GM19025 (cell line): ENCODE results near the gene AMY1A.
"Not testable (repeated sequence)": the region's sequence is repeated elsewhere in the genome, so short reads cannot be mapped to it uniquely, and the experiment has no call there.

Experiments
- ATAC-seq: cut with Tn5 transposase; IDR thresholded peaks from one replicate; pipeline ENCODE4 v1.9.1; 2021; ENCODE audit warnings: mild to moderate bottlenecking, low read depth, moderate library complexity; ENCODE audit not compliant: unreplicated experiment

AMY1A gene

GRCh38 chr1:103655460-103655859 is at the start of gene AMY1A:
TSS of gene AMY1A (plus strand) at chr1:103655760. CDS start at chr1:103656331, 571 bp downstream.
- not testable (repeated sequence) for ATAC-seq

DNA sequence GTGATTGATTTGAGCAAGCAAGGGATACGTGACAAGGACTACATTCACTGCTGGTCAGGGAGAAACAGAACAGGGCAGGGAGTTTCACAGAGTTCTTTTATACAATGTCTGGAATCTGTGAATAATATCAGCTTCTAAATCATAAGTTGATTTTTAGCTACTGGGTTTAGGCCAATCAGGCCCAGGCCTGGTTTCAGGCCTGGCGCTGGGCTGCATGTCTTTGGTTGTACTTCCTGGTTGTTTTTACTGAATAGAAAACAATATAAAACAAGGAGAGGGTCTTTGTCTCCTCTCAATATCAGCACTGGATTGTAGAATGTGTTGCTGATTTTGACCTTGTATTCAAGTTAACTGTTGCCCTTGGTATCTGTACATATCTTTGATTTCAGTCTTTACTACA is 39.2 kb upstream of the AMY1A start:
- no peak for ATAC-seq

DNA sequence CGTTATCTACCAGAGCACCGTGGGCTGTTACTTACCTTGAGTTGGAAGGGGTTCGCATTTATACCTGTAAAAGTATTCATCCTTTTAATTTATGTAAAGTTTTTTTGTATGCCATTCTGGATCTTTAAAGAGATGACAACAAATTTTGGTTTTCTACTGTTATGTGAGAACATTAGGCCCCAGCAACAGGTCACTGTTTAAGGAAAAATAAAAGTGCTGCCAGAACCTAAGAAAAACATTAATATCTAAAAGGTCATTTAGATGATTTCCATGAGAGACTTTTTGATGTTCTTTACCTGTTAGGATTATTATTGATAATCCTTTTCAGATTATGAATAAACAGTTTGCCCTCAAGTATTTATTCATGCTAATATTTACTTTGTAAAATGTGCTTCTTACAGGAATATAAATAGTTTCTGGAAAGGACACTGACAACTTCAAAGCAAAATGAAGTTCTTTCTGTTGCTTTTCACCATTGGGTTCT is 38.5 kb upstream of the AMY1A start, which contains the start of gene AMY2A:
TSS of gene AMY2A (plus strand) at position 434 of the 484 bp plus-strand sequence. CDS start at position 448, 14 bp downstream.
- ATAC-seq = not testable (repeated sequence)

GRCh38 chr1:103627436-103627835 is 28.1 kb upstream of the AMY1A start:
- not testable (repeated sequence) for ATAC-seq

GRCh38 chr1:103641194-103641593 is 14.4 kb upstream of the AMY1A start:
- not testable (repeated sequence) for ATAC-seq

DNA sequence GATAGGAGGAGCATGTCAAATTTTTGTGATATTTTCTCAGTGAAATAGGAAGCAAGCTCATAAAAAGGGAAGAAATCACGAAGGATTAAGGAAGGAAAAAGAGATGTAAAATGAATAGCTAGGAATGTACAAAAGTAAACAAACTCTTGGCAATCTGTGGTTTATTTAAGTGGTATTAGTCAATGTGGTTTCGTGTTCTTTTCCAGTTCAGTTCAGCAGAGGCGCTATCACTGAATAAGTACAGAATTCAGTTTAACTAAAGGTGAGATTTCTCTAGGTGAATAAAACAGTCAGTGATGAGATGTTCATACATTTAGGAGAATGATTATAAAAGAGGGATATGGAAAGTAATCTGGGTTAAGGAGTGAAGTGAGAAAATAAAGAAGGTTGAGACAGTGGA is 11.7 kb upstream of the AMY1A start:
- not testable (repeated sequence) for ATAC-seq

DNA sequence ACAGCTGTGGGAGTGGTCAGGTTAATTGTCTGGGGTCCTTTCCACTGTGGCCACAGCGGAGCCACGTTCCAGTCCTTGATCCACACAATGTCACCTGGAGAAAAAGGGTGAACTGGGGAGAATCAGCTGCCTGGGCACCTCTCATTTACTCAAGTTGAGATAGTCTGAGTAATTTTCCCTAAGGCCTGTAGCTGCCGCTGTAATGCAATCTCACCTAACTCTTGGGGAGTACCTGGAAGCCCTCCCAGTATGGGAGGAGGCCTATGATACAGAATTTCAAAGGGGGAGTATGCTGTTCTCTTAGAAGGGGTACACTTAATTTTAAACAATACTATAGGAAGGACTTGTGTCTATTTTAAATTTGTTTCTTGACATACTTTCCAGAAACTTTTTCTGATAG is 5.3 kb upstream of the AMY1A start:
- not testable (repeated sequence) for ATAC-seq

DNA sequence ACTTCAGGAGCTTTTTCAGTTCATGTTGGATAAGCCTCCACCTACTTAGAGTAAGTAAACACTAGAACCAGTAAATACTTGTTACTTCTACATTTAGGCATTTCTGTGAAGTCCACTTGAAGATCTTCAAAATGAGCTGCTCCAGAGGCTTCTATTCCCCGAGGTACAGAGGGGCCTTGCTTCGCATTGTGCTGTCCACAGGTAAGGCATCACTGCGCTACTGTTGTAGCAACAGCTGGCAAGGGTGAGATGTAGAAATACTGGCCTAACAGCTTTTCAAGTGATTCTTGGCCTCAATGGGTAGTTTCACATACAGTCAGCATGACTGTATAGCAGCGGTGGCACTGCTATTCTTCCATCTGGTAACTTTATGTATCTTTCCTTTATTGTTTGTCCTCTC is 4.7 kb upstream of the AMY1A start:
- ATAC-seq = not testable (repeated sequence)

DNA sequence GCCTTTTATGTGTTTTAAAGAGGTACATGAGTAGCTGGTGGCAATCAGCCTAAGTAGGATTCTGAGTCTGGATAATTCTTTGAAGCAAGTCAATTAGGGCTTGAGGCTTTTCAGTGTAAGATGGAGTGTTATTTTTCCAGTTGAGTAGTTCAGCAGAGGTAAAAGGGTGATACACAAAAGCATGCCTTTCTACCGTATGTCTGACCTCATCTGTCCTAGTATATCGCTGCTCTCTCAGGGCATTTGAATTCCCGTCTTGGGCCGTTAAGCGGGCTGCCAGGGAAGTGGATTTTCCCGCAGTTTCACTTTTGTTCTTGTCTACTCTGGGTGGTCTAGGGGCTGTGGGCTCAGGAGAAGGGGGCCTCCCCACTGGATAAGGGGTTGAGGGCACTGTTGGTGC is 1.4 kb upstream of the AMY1A start:
- not testable (repeated sequence) for ATAC-seq

DNA sequence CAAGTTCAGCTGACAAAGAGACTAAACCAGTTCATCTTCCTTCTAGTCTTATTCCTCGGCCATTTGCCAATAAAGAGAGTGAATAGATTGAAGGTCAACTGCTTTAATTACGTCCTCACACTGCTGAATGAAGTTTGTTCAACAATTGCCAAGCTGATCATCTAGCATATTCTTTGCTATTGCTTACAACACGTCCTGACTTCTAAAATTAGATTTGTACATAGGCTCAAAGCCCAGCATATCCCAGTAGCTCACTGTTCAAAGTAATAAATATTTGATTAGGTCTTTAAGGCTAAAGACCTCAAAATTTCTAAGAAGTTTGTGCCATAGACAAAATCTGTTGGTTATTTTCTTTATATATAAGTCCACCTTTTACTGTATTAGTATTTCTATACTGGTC is 20.8 kb downstream of the AMY1A start:
- ATAC-seq = not testable (repeated sequence)

DNA sequence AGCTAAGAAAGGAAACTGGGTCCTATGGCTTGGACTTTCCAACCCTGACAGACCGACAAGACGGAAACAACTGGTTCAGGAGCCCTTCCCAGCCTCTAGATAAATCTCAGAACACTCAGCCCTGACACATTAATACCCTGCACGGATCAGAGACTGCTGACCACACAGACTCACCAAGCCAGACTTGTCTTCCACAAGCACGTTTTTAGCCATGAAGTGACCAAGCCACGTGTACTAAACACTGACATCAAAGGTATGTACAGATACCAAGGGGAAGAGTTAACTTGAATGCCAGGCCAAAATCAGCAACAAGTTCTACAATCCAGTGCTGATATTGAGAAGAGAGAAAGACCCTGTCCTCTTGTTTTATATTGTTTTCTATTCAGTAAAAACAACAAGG is 40.5 kb downstream of the AMY1A start, which contains the start of gene AMY1B:
TSS of gene AMY1B (minus strand) at position 101 of the 400 bp plus-strand sequence. CDS start 571 bp downstream, outside the sequence.
- not testable (repeated sequence) for ATAC-seq

DNA sequence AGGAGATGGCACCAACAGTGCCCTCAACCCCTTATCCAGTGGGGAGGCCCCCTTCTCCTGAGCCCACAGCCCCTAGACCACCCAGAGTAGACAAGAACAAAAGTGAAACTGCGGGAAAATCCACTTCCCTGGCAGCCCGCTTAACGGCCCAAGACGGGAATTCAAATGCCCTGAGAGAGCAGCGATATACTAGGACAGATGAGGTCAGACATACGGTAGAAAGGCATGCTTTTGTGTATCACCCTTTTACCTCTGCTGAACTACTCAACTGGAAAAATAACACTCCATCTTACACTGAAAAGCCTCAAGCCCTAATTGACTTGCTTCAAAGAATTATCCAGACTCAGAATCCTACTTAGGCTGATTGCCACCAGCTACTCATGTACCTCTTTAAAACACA is 41.9 kb downstream of the AMY1A start:
- ATAC-seq = not testable (repeated sequence)

DNA sequence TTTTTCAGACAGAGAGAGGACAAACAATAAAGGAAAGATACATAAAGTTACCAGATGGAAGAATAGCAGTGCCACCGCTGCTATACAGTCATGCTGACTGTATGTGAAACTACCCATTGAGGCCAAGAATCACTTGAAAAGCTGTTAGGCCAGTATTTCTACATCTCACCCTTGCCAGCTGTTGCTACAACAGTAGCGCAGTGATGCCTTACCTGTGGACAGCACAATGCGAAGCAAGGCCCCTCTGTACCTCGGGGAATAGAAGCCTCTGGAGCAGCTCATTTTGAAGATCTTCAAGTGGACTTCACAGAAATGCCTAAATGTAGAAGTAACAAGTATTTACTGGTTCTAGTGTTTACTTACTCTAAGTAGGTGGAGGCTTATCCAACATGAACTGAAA is 45.1 kb downstream of the AMY1A start:
- ATAC-seq = not testable (repeated sequence)

GRCh38 chr1:103701256-103701655 is 45.7 kb downstream of the AMY1A start:
- ATAC-seq = not testable (repeated sequence)

DNA sequence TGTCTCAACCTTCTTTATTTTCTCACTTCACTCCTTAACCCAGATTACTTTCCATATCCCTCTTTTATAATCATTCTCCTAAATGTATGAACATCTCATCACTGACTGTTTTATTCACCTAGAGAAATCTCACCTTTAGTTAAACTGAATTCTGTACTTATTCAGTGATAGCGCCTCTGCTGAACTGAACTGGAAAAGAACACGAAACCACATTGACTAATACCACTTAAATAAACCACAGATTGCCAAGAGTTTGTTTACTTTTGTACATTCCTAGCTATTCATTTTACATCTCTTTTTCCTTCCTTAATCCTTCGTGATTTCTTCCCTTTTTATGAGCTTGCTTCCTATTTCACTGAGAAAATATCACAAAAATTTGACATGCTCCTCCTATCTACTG is 52.1 kb downstream of the AMY1A start:
- not testable (repeated sequence) for ATAC-seq

DNA sequence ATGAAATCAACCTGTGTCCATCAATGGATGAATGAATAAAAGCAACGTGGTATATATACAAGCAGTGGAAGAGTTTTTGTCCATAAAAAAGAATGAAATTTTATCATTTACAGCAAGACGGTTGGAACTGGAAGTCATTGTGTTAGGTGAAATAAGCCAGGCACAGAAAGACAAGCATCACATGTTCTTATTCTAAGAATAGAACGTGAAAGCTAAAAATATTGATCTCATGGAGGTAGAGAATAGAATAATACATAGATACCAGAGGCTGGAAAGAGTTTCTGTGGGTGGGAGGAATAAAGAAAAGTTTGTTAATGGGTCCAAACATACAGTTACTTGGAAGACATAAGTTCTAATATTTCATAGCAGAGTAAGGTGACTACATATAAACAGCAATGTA is 54.8 kb downstream of the AMY1A start:
- not testable (repeated sequence) for ATAC-seq
